HG02852 (cell line): ENCODE results near the gene ANHX.
"Not testable (repeated sequence)": the region's sequence is repeated elsewhere in the genome, so short reads cannot be mapped to it uniquely, and the experiment has no call there.

Experiments
- ATAC-seq: cut with Tn5 transposase; IDR thresholded peaks from one replicate; pipeline ENCODE4 v1.9.1; 2021; ENCODE audit warnings: mild to moderate bottlenecking, moderate library complexity; ENCODE audit not compliant: unreplicated experiment

The ANHX gene

DNA sequence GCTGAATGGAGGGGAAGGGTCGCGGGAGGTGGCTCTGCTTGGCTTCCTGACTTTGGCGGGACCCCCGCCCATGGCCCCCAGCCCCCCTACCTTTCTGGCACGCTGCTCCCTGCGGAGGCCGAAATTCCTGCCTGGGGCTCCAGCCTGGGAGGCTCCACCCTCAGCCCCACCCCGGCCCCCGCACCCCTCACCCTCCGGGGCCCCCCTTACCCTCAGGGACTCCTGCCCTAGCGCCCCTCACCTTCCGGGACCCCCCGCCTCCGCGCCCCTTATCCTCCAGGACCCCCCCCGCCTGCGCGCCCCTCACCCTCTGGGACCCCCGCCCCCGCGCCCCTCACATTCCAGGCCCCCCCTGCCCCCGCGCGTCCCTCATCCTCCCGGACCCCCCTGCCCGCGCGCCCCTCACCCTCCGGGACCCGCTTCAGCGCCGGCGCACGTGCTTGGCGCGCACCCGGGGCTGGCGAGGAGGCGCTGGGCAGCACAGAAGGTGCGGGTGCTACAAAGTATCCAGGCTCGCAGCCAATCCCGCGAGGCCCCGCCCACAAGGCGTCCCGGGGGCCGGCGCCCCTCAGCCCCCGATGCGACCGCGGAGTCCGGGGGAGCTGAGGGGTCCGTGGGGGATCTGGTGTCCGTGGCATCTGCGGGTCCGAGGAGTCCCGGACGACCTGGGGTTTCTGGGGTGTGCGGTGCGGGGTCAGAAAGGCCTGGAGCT, at the start of gene ANHX:
TSS of gene ANHX (minus strand) at position 477 of the 712 bp plus-strand sequence. CDS start 1,521 bp downstream, outside the sequence.
- ATAC-seq, result no peak

DNA sequence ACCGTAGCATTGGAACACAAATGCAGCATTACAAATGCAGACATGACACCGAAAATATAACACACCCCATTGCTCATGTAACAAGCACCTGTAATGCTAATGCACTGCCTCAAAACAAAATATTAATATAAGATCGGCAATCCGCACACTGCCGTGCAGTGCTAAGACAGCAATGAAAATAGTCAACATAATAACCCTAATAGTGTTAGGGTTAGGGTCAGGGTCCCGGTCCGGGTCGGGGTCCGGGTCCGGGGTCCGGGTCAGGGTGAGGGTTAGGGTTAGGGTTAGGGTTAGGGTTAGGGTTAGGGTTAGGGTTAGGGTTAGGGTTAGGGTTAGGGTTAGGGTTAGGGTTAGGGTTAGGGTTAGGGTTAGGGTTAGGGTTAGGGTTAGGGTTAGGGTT, 29.0 kb upstream of the ANHX start:
- ATAC-seq, result not testable (repeated sequence)

DNA sequence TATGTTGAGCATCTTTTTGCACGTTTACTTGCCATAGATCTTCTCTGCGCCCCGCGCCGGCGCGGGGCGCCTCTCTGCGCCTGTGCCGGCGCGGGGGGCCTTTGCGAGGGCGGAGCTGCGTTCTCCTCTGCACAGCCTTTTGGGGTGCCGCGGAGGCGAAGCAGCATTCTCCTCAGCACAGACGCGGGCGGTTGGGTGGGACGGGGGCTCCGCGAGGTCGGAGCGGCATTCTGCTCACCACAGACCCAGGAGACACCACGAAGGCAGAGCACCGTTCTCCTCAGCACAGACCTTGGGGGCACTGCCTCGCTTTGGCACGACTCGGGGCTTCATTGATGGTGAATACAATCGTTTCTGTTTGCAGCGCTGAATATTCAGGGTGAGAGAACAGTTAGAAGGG, 28.5 kb upstream of the ANHX start:
- no peak for ATAC-seq

- ATAC-seq, result no peak
Measured at GRCh38 chr12:133256321-133256720, 20.6 kb upstream of the ANHX start.

DNA sequence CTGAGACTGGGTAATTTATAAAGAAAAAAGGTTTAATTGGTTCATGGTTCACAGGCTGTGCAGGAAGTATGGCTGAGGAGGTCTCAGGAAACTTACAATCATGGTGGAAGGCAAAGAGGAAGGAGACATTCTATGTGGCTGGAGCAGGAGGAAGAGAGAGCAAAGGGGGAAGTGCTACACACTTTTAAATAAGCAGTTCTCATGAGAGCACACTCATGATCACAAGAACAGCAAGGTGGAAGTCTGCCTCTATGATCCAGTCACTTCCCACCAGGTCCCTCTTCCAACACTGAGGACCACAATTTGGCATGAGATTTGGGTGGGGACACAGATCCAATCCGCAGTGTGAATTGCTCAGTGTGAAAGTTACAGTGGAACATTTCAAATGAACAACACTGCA, 20.2 kb upstream of the ANHX start:
- not testable (repeated sequence) for ATAC-seq

DNA sequence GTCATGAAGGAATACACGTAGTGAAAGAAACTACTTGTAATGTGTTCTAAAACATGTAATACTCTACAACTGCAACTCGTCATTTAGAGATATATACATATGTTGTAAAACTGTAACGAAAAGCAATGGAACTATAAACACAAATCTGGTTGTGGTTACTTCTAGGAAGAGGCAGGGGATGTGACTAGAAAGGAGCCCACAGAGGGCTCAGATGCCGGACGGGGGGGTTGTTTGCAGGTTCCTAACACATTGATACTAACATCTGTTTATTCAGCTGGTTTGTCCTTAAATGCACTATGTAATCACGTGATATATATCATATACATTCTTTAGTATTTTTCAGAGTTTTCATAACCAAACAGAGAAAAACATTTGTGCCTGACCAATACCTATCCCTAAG, 16.1 kb upstream of the ANHX start:
- ATAC-seq, result no peak

GRCh38 chr12:133236556-133236955, 879 bp upstream of the ANHX start:
- ATAC-seq, result no peak

GRCh38 chr12:133236144-133236543, 467 bp upstream of the ANHX start:
- ATAC-seq, result no peak

GRCh38 chr12:133234971-133235370, 706 bp downstream of the ANHX start:
- no peak for ATAC-seq

- ATAC-seq, result no peak
Measured at GRCh38 chr12:133233993-133234564, 1.6 kb downstream of the ANHX start.

DNA sequence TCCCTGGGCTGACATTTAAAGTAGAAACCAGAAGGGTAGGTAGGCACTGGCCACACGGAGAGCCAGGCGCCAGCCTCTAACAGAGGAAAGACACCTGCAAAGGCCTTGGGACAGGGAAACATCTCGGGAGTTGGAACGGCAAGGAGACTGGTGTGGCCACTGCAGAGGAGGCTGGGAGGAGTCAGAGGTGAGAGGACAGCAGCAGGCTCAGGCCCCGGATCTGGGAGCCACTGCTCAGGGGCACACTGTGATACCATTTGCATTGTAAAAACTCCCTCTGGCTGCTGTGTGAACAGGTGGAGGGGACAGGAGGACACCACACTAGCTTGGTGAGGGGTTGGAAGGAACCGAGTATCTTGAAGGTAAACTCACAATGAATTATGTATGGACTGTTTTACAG, 2.7 kb downstream of the ANHX start:
- no peak for ATAC-seq

DNA sequence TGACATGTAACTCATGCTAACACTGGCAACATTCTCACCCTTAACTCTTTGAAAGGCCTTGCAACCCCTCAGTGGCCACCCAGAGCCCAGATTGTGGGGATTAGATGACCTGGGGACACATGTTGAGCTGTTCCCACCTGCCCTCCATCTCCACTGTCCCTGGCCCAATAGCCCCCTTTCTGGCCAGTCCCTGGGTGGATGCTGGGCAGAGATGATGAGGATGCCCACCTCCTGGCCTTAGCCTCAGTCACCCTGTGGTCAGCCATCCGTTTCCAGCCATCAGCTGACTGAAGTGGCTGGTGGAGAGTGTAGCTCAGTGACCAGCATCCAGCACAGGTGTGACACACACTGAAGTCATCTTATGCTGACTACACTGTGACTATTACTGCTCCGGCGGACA, 4.7 kb downstream of the ANHX start:
- no peak for ATAC-seq

DNA sequence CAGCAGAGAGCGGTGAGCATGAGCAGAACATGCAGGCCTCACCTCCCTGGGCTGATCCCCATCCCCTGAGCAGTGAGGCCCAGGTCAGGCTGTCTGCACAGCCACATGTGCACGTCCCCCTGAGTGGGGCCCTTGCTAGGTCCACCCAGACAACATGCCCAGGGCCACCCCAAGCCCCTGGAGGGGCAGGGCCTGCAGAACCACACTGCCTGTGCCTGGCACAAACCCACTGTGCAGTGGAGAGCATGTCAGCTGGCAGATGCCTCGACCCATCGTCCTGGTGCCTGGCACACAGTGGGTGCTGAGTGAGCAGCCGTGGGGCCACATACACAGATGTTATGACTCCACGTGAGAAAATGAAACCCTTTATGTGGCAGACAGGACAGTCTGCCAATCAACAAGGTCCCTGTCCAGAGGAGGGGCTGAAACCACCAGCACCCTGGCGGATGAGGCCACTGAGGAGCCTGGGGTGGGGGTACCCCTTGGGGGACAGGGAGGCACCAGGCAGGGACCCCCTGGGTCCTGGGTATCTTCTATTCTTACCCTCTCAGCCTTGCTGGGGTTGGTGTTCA, 8.3 kb downstream of the ANHX start:
- ATAC-seq, result no peak

GRCh38 chr12:133226690-133227089, 9.0 kb downstream of the ANHX start:
- ATAC-seq, result no peak

GRCh38 chr12:133225527-133225926, 10.2 kb downstream of the ANHX start:
- ATAC-seq, result no peak

DNA sequence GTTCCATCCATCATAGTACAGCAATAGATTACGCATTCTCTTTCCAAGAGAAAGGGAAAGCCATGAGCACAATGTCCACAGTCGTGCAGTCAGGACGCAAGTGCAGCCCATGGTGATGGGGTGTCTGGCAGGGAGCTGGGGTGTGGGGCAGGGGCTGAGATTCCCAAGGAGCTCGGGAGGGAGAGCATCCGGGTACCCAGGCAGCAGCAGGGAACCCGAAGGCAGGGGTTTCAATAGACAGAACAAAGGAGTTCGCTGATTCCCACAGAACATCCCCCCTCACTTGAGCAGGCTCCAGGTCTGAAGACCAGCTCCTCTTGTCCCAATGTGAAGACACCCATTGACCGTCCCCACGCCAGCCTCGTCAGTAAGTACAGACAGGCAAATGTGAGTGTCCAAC, 13.5 kb downstream of the ANHX start:
- ATAC-seq, result no peak

- ATAC-seq, result no peak
Measured at GRCh38 chr12:133221241-133221640, 14.4 kb downstream of the ANHX start.

DNA sequence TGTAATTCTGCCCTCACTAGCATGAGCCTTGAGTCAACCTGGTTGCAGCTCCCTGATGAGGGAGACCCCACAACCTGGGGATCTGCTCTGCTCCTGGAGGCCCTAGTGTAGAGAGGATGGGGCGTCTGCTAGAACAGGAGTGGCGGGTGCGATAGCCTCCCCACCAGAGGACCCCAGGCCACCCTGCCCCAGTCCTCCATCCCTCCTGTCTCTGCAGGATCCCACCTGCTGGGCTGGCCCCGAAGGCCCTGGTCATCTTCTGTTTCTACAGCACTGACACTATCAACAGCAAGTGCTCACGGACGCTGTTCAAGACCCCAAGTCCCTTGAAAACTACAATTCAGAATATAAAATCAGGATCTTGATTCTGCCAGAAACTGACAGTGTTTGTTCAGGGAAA, 15.2 kb downstream of the ANHX start:
- ATAC-seq, result no peak

DNA sequence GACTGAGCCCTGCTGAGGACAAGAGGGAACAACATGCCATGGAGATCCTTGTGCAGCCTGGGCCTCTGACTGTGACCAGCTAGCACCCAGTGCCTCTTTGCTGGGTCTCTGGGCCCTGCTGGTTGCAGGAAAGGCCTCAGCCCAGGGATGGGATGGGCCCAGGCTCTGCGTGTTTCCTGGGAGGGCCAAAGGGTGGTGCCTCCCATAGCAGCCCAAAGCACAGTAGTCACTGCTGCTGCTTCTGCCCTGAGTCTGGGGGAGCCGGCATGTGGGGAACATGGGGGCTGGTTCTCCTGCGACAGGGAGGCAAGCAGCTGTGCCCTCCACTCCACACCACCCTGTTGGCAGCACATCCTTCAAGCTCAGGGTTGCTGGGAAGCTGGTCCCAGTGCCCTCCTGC, 18.5 kb downstream of the ANHX start:
- ATAC-seq, result no peak

DNA sequence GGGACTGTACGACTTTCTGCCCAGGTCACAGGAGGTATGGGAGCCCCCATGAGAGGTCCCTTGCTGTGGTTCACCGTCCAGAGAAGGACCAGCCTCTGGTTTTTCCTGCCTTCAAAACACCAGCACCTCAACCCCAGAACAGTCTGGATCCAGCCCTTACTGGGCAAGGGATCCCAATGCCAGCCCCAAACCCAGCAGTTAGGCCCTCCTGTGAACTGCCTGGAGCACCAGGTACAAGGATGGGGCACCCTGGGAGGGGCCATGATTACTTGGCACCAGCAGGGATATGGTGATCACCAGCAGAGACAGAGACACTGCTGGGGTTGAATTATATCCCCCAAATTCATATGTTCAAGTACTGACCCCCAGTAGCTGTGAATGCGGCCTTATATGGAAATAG, 20.0 kb downstream of the ANHX start:
- ATAC-seq, result no peak

DNA sequence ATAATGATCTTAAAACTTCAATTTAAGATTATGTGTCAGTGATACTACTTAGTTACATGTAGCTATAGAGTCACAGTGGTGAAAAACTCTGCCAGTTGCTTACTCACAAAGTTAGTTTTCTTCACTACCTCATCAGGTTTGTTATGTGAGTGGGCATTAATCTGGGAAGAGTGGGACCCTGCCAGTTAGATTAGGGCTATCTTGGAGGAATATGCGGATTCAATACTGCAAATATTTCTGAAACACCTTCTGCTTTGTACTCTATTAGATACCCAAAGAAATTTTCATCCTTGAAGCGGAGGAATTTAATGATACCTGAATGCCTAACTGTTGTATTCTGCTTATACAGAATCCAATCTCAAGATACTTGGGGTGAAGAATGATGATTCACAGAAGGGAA, 29.3 kb downstream of the ANHX start:
- no peak for ATAC-seq

- no peak for ATAC-seq
Measured at GRCh38 chr12:133204264-133204603, 31.4 kb downstream of the ANHX start.
